GM18520 (cell line): ENCODE data around the gene MYMK.

Experiments
- ATAC-seq: cut with Tn5 transposase; IDR thresholded peaks from one replicate; pipeline ENCODE4 v1.9.1; 2021; ENCODE audit not compliant: unreplicated experiment

Gene MYMK

DNA sequence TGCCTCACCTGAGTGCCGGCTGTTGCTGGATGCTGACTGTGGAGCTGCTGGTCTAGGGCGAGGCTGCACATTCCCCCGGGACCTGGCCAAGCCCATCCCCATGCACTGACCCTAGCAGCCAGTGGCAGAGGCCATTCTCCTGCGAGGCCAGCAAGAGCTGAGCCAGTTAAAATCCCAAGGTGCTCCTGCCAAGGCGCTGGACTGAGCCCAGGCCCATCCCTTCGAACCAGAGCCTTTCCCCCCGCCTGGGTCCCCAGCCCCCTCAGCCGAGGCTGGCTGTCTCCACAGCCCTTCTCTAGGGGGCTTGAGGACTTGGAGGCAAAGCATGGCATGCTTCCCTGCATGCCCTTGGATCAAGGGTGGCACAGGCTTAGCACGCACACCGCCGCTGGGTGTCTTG lies 11.3 kb upstream of the MYMK start:
- ATAC-seq, result no peak

DNA sequence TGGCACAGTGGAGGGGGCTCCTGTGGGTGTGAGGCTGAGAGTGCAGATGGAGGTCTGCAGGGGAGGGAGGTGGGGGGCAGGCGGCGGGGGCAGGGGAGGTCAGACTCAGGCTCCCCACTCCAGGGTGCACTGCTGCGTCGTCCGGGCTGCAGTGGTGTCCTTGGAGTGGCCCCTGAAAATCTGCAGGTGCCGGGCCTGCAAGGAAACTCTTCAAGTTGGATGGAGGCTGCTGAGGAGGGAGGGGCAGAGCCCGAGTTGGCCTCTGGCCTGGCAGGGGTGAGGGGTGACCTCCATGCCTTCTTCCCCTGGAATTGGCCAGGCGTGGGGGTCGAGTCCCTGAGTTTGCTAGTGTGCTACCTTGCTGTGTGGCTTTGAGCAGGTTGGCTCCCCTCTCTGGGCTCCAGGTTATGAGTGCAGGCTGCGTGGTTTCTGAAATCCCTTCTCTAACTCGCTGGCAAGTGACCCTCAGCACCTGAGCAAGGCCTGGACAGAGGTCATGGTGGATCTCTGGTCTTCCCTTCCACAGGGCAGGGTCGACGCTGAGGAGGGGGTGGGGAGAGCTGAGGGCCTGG lies 10.6 kb upstream of the MYMK start:
- no peak for ATAC-seq

DNA sequence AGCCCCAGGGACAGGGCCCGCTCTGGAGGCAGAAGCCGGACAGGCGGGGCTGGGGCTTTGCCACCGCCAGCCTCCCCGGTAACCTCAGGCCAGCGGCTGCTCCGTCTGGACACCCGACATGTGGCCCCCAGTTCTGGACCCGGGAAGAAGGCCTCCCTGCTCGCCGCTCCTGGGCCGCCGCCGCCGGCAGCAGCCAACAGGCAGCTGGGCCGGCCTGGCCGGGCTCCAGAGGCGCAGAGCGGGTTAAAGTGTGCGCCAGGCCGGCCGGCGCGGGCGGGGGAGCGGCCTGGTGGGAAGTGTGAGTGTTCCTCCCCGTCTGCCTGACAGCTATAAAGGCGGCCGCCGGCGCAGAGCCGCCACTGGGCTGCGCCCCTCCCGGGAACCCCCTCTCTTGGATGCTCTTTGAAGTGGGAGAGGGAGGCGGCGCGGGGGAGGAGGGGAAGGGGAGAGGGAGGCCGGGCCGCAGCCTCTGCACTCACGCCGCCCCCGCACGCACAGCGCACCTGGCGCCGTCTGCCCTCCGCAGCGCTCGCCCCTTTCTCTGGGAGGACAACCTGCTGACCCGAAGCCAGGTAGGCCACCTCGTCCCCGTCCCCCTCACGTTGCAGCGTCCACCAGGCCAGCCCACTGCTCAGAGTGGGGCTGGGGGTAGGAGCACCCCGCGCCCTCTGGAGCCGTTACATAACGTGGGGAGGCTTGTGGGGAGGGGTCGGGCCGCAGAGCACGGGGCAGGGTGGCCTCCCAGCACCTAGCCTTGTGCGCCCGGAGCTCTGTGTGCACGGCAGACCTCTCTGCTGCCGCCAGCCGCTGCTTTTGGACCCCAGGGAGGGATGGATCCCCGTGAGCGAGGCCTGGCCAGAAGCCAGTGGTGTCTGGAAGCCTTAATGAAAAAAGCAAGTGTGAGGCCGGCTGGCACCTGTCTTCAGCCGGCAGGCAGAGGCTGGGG lies 9.9 kb upstream of the MYMK start, which contains the start of gene ADAMTSL2:
TSS of gene ADAMTSL2 (plus strand) at position 359 of the 946 bp plus-strand sequence. CDS start 2,009 bp downstream, outside the sequence.
- ATAC-seq, result no peak

DNA sequence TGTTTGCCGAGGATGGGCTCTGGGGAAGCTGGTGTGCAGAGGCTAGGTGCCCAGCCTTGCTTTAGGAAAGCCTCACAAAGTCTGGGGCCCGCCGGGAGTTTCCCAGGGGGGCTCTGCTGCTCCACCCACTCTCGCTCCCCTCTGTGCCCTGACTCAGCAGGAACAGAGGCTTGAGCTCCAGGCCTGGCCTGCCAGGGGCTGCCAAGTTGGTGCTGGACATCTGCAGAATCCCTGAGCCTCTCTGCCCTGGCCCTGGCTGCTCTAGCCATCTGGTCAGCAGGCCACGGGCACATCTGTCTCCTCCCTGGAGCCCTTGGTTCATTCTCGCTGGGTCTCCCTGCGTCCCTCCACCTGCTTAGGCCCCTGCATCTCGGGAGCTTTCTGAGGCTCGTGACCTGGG lies 9.1 kb upstream of the MYMK start:
- no peak for ATAC-seq

DNA sequence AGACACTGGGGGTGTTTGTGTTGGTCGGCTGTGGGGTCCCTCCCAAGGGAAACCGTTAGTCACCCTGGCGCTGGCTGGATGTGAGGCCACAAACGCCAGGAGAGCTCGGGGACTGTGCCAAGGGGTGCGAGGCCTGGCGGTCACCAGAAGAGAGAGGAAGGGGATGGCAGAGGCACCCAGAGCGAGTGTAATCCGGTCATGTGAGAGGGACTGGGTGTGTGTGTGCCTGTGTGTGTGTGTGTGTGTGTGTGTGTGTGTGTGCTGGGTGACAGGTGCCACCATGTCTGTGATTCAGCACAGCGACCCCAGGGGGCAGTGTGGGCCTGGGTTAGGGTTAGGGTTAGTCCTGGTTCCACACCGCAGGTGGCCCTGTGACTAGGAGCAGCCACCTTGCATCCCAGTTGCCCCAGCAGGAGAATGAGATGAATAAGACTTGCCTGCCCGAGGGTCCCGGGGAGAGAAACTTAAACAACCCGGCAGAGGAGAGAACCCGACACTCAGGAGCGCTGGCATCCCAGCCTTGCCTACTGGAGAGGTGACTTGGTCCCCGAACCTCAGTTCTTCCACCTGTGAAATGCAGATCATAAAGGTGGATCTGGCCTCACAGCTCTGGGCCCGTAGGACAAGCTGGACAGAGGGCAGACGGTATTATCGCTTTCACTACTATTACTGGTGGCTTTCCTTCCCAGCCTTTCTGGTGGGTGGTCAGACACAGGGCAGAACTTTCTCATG lies 8.3 kb upstream of the MYMK start:
- no peak for ATAC-seq

DNA sequence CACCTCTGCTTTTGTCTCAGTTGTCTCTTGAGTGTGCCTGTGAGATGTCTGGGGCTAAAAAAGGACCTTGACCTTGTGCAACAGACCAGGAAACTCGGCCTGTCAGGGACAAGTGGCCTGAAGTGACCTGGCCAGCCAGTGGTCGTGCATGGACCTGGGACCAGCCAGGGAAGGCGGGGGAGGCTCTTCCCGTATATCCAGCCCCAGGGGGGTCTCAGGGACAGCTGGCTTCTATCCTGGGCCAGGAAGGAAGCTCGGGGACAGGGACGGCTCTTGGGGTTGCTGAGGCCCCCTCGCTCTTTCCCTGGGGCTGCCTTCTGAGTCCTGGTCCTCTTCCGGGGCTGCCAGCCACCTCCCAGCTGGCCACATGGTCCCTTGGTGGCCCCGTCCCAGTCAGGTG lies 6.5 kb upstream of the MYMK start:
- ATAC-seq, result no peak

DNA sequence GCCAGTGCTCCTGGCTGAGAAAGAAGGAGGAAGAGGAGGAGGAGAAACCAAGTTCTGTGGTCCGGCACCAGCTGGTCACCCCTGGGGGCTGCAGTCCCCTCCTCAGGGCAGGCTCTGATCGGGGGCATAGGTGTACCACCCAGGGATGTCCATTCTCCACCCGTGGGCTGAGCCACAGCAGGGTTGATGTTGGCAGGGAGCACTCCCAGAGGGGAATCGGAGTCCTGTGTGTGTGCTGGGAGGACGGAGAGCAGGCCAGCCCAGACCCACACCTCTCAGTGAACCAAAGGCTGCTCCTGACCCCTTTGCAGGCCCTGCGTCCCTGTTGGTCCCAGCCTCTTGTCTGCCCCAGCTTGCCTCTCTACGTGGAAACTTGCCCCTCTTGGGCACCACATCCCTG lies 5.1 kb upstream of the MYMK start:
- ATAC-seq, result no peak

DNA sequence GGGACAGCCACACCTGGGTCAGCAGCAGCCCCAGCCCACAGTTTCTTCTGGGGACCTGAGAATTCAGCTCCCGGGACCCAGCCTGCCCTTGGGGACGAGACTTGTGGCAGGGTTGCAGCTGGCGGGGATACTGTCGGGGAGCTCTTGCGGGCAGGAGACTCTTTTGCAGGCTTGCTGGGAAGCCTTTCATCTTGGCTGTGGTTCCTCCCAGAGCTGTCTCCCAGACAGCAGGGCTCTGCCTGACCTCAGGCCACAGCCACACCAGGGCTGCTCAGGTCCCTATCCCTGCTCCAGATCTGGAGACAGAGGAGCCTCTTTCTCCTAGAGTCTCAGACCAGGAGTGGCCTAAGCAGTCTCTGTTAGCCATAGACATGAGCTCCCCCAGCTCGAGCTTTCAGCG lies 4.7 kb upstream of the MYMK start:
- ATAC-seq, result no peak

DNA sequence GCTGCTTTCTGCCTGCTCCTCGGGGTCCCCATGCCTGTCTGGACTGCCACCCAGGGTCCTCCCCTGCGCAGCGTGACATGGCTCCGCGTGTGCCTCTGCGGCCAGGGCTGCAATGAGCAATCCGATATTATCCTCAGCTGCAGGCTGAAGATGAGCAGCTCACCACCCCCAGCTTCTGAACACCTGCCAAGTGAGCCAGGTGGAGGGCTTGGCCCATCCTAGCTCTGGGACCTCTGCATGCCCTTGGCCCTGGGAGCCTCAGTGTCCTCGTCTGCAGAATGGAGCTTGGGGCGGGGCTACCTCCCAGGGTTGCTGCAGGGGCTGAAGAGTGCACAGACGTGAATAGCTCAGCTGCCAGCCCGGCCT lies 4.1 kb upstream of the MYMK start:
- no peak for ATAC-seq

DNA sequence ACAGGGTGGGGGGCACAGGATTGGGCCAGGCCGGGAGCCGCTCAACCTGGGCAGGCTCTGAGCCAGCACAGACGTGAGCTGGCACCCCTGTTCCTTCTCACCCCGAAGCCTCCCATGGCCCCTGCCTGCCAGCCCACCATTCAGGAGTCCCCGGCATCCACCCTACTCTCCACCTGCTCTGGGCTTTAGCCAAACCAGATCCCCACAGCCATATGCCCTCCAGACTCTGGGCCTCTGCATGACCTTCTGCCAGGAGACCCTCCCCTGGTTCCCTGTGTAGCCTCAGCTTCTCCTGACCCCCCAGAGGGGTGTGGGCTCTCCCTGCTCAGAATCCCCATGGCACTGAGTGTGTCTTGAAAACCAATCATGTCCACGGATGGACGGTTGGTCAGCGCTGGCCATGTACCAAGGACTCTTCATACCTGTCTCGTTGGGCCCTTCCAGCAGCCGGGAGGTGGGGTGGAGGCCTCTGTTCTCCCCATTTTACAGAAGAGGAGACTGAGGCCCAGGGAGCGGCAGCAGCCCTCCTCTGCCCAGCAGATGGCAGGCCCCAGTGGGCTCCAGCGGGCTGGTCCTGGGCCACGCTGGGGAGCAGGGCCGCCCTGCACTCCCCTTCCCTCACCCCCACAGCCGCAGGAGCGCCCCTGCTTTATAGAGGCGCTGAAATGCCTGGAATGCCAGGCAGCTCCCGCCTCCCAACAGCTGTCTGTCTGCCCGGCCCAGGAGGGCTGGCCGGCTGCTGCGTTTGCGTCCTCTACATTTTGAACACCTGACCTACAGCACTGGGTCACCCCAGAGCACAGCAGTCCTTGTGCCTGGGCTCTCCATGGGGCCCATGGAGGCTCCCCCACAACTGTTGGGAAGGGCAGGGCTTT lies 3.5 kb upstream of the MYMK start:
- ATAC-seq, result no peak

DNA sequence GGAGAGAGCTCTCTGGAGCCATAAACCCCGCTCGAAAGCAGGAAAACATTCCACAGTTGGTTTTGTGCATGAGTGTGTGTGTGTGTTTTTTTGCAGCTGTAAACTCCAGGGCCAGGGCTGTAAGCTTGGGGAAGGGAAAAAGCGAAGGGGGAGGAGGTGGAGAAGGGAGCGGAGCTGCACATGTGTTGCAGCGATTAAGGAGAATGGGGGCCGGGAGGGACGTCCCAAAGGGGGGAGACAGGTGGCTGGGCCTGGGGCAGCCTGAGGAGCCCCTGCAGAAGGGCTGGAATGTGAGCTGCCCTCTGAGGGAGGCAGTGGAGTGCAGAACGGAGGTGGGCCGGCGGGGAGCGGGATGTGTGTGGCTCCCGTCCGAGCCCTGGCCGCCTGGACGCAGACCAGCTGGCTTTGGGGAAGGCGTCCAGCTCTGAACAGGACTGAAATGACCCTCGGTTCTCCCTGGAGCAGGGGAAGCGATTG lies 2.7 kb upstream of the MYMK start:
- ATAC-seq, result no peak

DNA sequence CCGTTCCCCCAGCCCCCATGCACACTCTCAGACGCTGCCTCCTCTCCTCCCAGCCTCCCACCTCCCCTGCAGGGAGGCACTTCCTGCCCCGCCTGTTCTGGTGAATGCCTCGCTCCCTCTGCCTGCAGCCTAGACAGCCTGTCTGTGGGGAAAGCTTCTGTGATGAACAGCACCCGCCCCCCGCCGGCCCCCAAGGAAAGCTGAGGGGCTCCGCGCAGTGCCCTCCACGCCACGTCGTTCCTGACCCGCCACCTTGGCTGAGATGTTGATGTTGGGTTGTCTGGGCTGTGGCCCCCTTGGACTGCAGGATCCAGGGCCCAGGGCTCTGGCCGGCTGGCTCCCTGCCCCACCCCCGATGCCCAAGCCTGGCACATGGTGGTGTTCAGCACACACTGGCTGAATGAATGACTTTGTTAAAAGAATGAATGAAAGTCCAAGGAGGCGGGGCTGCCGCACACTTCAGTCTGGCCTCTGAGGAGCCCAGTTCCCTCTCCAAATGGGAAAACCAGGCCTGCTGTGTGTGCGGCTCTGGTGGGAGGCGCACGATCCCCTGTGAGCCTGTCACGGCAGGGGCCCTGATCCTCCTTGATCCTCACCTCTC lies 2.1 kb upstream of the MYMK start:
- no peak for ATAC-seq

DNA sequence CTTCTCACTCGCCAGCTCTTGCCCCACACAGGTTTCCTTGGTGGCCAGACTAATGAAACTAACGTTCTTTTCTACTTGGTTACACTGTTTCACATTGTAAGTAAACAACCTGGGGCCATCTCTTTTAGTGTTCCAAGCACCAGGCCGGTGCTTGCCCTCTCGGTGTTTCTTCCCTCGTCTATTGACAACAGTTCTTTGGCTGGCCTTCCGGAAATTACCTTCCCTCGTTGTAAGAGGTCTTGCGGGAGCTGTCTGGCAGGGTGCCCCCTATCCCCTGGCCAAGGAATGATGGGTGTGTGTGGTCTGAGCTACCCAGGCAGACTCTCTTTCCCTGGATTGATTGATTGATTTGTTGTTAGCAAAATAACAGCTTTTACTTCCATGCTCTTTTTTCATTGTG lies 918 bp upstream of the MYMK start:
- ATAC-seq, result no peak

DNA sequence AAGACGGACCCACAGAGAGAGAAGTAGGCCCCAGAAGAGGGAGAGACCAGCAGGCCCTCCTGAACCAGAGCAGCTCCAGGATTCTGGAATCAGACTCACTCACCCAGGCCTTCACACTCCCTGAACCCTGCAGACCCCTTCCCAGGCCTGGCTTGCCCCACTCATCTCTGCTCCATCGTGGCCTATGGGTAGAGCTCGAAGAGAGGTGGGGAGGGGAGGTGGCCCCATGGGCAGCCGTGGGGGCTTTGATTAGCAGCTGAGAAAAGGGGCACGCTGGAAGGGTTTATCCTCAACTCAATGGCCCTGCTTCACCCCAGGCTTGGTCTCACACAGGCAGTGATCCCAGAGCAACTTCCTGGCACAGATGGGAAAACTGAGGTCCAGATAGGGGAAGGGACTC lies 613 bp downstream of the MYMK start:
- no peak for ATAC-seq

DNA sequence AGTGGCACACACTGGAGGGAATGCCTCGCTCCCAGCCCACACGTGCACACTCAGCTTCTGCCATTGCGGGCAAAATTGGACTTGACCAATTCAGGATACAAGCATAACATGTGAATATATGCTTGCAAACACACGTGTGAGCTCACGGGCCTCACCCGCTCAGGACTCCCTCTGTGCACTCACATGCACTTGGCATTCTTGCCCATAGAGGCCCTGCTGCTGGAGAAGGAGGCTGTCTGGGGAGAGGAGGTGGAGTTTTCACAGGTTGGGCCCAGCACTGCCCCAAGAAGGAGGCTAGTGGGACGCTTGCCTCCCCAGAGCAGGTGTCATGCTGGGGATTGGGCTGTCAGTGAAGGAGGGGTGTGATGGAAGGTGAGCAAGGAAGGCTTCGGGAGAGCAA lies 1.7 kb downstream of the MYMK start:
- no peak for ATAC-seq

DNA sequence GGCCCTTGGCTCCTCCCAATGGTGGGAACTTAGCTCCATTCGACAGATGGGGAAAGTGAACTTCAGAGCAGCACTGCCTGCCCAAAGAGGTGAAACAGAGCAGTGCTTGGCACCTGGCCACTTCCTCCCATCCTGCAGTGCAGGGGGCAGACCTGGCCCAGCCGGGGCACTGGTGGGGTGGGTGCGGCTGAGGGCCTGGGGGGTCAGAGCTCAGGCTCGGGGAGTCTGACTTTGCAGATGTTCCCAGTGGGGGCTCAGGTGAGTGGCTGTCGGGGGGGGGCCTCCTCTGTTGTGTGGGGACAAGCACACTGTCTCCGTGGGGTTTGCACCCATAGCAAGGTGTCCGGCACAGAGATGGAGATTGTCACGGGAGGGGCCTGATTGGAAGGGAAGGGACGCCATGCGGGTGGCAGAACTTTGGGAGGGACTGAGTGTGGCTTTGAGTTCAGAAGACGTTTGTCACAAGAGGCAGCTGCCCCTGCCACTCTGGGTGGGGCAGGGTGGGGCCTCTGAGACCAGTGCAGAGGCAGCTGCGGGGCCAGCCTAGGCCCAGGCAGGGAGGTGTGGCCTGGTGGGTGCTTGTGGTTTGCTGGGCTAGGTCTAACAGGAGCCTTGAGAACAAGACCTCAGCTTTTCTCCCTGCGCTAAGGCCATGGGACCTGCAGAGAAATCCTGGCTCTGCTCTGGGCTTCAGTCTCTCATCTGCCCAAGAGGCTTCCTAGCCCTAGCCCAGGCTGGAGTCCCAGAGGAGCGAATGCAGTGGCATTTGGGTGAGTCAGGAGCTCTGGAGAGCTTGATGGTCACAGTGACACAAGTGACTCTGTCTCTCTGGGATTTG lies 2.5 kb downstream of the MYMK start:
- no peak for ATAC-seq

DNA sequence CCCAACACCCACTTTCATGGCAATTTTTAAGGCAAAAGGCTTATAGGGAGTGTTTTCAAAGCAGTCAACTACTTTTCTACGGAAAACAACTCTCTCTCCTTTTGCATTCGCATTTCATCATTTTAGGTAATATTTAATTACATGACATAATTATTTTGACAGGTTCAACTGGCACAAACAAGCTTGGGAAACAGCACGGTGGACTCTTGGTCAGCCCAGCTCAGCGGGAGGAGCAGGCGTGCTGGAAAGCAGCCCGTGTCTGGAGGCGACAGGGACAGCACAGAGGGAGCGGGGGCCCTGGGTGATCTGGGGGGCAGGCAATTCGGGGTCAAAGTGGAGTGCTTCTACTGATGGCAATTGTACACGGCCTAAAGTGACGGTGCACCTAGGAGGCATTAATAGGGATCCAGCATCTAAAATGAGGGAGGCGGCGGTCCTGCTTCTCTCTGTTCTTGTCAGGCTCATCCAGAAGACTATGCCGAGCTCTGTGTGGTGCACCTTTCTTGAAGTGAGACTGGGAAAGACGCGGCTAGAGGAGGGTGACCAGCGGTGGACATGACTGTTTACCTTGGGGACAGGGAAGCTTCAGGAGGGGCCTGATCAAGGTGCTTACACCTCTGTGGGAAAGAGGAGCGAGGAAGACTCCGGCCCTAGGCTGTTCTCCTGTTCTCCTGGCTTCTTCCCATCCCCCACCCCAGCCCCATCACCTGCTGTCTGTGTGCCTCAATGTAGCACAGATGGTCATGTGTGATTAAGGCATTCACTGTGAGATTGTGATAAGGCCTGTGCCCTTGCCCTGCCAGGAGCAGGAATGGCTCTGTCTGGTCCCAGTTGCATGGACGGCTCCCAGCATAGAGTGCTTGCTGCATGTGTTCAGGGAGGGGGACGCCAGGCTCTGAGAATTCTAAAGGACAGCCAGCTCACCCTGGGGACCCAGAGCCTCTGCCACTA lies 3.4 kb downstream of the MYMK start:
- ATAC-seq, result no peak

DNA sequence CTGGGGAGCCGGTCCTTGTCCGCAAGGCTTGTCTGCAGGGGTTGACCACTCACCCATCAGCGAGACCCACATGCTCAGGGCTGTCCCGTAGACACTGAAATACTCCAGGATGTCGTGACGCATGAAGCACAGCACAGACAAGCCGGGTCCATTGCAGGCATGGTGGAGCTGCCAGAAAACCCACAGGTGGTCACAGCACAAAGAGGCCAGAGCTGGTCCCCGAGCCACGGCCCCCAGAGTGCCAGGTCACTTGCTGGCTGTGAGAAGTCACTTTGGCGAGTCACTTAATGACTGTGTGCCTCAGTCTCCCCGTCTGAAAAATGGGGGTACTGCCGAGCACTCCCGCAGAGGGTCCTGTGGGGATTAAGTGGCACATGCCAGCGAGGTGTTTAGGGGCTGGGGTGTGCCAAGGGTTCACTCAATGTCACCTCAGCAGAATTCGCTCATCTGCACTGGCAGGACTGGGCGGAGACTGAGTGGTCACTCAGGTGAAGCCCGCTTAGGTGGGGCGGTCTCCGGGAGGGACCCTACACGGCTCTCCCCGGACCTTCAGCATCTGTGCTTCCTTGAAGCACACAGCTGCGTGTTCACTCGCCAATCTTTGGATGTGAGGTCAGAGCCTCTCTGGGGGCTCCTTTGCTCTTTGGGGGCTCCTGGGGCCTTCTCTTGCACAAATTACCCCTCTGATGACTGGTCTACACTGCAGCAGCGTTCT lies 4.5 kb downstream of the MYMK start:
- ATAC-seq, result no peak
